Rectal smooth muscle tissue (tissue), 1 donor: ENCODE data around the gene ANKRD36C.
A peak's percentile ranks its signal among the peaks of the same experiment; 100 is the strongest.
"Not testable (repeated sequence)": the region's sequence is repeated elsewhere in the genome, so short reads cannot be mapped to it uniquely, and the experiment has no call there.

Experiments used
- H3K27ac ChIP-seq: one replicate; pipeline ENCODE4 v1.7.0; 2013; ENCODE audit warnings: low read depth, low read length, inconsistent platforms
- H3K27me3 ChIP-seq: one replicate; pipeline ENCODE4 v1.7.0; 2013; ENCODE audit warnings: low read length; ENCODE audit not compliant: control insufficient read depth, insufficient read depth
- H3K36me3 ChIP-seq: one replicate; pipeline ENCODE4 v1.7.0; 2013; ENCODE audit warnings: low read length; ENCODE audit not compliant: control insufficient read depth, insufficient read depth
- H3K4me1 ChIP-seq: one replicate; pipeline ENCODE4 v1.7.0; 2013; ENCODE audit warnings: low read length; ENCODE audit not compliant: control insufficient read depth, insufficient read depth
- H3K4me3 ChIP-seq: one replicate; pipeline ENCODE4 v1.7.0; 2013; ENCODE audit warnings: low read length
- H3K9ac ChIP-seq: one replicate; pipeline ENCODE4 v1.7.0; 2013; ENCODE audit warnings: low read length

Gene ANKRD36C

DNA sequence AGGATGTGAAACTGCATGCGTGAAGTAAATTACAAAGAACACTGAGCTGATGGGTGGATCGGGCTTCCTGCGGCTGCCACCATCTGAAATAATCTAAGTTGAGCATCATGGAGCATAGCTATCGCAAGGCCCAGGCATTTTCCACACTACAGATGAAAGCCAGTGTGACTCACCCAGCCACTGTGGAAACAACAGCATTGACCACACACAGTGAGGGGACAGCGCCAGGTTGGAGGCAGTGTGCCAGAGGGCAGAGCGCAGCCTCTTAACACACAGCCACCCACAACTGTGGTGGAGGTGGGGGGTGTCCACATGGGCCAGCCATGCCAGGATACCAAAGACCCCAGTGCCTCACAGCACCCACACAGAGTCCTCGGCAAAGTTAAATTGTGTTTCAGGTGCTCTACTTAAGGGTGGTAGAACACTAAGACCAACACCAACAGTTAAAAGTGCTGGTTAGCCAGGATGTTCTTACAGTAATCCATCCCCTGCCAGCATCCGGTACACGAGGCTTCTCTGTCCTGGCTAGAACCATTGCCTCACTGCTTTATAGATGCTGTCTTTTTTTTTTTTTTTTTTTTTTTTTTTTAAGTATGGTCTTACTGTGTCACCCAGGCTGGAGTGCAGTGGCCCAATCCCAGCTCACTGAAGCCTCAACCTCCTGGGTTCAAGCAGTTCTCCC is 28.4 kb upstream of the ANKRD36C start:
- H3K27ac ChIP-seq, H3K9ac ChIP-seq, H3K4me3 ChIP-seq, H3K4me1 ChIP-seq, H3K27me3 ChIP-seq, H3K36me3 ChIP-seq: not testable (repeated sequence)

DNA sequence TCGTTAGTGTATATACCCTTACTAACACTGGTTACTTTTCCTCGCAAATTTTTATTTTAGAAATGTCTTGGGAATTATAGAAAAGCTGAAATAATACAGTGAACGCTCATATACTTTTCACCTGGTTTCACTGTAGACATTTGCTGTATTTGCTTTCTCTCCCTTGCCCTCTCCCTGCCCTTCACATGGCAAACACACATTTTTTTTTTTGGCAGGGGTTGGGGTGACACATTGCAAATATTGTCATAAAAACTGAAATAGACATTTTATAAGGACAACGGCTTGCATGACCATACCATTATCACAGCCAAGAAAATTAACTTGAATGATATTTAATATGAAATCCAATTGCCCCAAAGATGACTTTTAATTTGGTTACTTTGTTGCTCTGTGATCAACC is 24.7 kb upstream of the ANKRD36C start:
- H3K4me1 ChIP-seq, H3K27me3 ChIP-seq, H3K4me3 ChIP-seq, H3K36me3 ChIP-seq, H3K27ac ChIP-seq, H3K9ac ChIP-seq: not testable (repeated sequence)

DNA sequence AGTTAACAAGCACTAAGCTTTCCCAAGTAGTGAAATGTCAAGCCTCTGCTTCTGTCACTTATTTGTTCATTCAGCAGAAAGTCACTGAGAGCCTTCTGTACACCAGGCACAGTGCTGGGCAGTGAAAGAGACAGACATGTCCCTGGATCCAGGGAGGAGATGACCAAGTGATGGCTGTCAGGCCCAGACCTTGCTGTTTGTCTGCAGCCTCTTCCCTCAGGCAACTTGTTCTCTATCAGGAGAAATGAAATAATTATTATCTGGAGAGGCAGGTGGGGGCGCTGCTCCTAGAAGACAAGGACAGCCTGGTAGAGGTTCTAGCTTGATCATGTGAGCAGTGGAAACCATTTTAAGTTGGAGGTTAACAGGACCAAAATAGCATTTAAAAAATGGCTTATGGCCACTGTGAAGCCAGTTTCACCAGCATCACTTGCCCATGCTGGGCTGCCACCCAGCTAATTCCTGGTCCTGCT is 21.2 kb upstream of the ANKRD36C start:
- not testable (repeated sequence) for H3K27ac ChIP-seq, H3K9ac ChIP-seq

DNA sequence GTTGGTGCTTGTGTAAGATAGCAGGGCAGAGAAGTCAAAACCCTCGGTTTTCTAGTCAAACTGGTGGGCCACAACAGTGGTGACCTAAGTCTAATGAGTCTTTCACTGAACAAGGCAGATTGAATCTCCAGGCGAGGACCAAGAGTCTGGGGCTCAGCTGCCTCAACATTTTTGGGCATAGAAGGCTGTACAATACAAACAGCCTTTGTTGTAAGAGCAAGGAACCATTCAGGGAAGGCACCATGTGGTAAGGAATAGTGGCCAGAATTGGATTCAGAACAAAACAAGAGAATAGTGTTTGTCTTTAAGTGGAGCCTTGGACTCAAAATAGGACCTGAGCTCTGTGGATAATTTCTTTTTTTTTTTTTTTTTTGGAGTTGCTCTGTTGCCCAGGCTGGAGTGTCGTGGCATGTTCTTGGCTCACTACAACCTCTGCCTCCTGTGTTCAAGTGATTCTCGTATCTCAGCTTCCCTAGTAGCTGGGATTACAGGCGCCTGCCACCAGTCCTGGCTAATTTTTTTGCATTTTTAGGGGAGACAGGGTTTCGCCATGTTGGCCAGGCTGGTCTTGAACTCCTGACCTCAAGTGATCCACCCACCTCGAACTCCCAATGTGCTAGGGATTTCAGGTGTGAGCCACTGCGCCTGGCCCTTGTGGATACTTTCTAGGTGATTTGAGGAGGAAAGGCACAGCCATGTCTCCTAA is 20.6 kb upstream of the ANKRD36C start:
- H3K27ac ChIP-seq, H3K27me3 ChIP-seq, H3K4me1 ChIP-seq, H3K9ac ChIP-seq, H3K4me3 ChIP-seq, H3K36me3 ChIP-seq: not testable (repeated sequence)

More for the DNA sequence above, 21.2 kb upstream of the ANKRD36C start:
- H3K4me1 ChIP-seq, H3K36me3 ChIP-seq, H3K4me3 ChIP-seq, H3K27me3 ChIP-seq: not testable (repeated sequence)

DNA sequence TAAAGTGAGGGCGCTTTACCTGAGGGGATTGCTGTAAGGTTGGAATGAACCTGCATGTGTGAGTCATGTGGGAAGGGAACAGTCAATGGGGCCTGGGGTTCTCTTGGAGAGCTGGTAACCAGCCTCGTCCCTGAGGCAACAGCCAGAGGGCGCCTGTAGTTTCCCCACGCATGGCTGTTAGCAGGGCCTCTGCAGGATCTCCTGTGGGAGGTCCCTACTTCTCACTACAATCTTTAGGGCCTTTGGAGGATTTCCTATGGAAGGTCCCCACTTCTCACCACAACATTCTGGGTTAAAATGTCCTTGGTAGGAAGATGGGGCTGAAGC is 19.5 kb upstream of the ANKRD36C start:
- H3K27me3 ChIP-seq, H3K4me3 ChIP-seq, H3K9ac ChIP-seq, H3K4me1 ChIP-seq, H3K36me3 ChIP-seq, H3K27ac ChIP-seq: not testable (repeated sequence)

DNA sequence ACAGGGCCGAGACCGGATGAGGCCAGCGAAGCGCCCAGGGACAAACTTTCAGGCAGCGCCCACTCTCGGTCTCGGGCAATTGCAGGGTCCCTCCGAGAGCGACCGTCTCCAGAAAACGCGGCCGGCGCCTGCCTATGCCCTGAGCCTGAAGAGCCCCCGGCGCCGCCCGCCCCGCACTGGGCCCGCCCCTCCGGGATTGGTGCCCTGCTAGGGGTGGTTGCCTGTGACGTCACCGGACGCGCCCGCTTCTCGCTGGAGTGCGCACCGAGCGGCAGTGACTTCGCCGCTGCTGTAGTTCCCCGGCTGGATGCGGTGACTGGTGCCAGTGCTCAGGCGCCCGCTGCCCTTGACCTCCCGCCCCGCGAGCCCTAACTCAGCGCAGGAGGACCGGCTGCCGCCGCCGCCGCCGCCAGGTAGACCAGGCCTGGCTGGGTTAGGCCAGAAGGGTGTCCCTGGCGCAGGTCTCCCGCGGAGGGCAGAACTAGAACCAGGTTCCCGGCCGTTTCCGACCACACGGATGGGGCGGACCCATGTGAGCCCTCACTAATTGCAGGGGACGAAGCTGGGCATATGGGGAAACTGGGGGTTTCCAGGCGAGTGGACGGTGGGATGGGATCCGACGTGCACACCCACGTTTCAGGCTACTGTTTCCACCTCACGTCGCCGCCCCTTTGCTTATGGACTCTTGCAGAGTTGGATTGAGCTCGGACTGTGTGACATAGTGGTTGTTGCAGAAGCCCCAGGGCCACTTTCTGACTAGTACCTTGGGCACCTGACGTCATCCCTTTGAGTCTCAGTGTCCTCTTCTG is 18.9 kb upstream of the ANKRD36C start:
- H3K27me3 ChIP-seq, H3K9ac ChIP-seq, H3K36me3 ChIP-seq, H3K4me1 ChIP-seq, H3K27ac ChIP-seq: not testable (repeated sequence)
- H3K4me3 ChIP-seq = peak overlapping the region; percentile 56

DNA sequence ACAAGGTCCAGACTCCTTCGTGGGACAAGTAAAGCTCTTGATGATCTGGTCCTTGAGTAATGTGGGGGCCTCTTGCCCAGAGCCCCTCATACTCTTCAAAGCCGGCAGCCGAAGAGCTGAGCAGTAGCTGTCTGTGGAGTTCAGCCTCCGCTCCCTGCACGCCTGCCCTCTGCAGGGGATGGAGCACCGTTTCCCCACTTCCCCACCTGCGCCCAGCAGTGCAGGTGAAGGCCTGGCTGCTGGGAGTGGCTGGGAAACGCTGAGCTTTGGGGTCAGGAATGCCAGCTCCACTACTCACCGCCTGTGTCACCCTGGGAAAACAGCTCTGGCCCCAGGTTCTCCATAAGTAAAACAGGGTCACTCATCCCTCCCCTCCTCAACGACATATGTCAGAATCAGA is 18.2 kb upstream of the ANKRD36C start:
- not testable (repeated sequence) for H3K36me3 ChIP-seq, H3K9ac ChIP-seq, H3K27ac ChIP-seq, H3K27me3 ChIP-seq, H3K4me1 ChIP-seq
- peak overlapping the region; percentile 56 for H3K4me3 ChIP-seq

DNA sequence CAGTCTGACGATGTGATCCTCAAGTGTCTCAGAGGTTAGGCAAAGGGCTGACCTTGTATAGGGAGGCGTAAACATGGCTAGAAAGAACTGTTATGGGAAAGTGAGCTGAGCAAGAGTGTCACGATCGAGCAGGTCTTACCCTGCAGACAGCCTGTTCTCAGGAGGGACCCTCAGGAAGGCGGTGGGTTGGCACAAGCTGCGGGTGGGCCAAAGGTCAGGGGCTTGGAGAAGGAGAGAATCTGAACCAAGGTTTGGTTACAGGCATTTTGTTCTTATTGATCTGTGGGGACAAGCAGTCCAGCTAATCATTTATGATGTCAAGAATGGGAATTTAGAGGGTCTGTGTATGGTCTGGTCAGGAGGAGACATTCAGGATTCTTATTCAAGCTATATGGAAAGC is 16.4 kb upstream of the ANKRD36C start:
- H3K27me3 ChIP-seq, H3K36me3 ChIP-seq, H3K27ac ChIP-seq, H3K9ac ChIP-seq, H3K4me3 ChIP-seq, H3K4me1 ChIP-seq: not testable (repeated sequence)

DNA sequence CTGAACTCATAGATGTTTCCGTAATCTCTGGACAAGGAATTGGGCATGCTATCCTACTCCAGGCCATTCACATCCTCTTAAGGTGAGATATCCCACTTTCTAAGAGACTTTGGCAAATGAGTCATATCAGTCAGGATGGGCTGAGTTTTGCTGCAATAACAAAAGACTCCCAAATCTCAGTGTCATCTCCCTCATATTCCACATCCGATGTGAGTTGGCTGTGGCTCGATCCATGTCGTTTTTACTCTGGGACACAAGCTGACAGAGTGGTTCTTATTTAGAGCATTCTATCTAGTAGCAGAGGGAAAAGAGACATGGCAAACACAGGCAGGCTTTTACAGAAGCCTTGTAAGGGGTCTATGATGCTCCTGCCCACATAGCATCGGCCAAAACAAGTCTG is 14.6 kb upstream of the ANKRD36C start:
- H3K9ac ChIP-seq, H3K4me3 ChIP-seq, H3K4me1 ChIP-seq, H3K27me3 ChIP-seq, H3K36me3 ChIP-seq, H3K27ac ChIP-seq: not testable (repeated sequence)

DNA sequence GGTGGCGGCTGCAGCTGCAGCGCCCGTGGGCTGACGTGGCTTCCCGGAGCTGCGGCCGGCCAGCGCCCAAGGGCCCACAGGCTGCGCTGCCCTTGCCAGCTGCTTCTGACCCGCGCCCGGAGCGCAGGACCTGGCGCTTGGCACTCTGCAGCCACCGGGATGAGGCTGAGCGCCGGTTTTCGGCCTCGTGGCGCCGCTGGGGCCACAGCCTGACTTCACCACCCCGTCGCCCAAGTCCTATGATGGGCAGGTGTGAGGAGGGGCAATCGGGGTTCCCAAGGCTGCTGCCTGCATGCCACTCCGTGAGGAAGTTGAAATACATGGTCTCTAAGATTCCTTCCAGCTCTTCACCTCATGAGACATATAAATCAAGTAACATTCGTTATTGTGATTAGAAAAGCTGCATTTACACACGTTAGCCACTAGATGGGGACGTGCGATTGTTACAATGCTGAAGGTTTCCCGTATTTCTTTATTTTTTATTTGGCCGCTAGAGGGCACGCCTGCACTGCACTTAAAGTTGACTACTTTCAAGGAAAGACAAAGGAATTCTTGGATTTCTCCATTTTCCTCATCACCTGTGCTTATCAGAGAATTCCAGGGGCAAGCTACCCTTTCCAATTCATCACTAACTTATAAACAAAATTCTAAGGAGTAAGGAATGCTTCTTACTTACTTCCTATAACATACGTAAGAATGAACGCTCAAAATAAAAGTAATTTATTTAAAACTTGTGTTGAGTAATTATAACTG is 1.1 kb upstream of the ANKRD36C start:
- Histone ChIP-seq H3K27ac (peak overlapping the region; percentile 87), H3K9ac (peak overlapping the region; percentile 49), H3K4me3 (peak overlapping the region; percentile 74)
- not testable (repeated sequence) for H3K27me3 ChIP-seq, H3K4me1 ChIP-seq, H3K36me3 ChIP-seq

DNA sequence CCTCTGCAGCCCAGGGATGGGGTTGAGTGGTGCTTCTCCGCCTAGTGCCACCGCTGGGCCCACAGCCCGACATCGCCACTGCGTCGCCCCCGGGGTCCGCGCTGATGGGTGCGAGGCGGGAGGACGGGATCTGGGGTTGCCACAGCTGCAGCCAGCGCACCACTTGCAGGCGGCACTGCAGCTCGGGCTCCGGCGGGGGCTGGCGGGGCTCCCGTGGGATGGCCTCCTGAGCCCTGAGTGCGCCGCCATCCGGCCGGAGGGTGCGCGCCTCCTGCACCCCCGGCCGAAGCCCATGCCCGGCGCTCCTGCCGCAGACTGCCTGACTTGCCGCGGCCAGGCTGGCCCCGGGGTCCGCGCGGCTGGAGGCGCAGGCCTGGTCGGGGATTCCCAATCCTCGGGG is 478 bp upstream of the ANKRD36C start:
- Histone ChIP-seq H3K27ac (peak overlapping the region; percentile 87), H3K4me3 (peak overlapping the region; percentile 74)
- not testable (repeated sequence) for H3K27me3 ChIP-seq, H3K9ac ChIP-seq, H3K36me3 ChIP-seq, H3K4me1 ChIP-seq

DNA sequence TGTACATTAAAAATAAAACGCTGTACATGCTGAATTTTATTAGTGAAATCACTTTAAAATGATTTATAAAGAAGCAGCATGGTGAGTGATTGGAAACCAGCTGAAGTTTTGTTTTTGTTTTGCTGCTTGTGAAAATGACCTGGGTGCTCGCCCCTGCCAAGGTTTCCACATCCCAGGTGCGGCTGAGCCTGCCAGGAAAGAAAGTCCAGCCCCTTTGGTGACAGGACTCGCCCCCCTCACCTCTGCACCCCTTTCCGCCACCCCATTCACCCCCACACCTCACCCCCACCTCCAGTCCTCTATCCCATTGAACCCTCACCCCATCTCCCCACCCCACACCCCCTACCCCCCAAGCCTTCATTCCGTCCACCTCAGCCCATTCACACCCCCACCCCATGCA is 740 bp downstream of the ANKRD36C start:
- H3K36me3 ChIP-seq, H3K4me3 ChIP-seq, H3K4me1 ChIP-seq, H3K27me3 ChIP-seq, H3K27ac ChIP-seq, H3K9ac ChIP-seq: not testable (repeated sequence)
